ENCODE data around the gene METTL3.

The METTL3 gene

GRCh38 chr14:21526672-21527317, 15.7 kb upstream of the METTL3 start:
- DNase-seq: no peak

GRCh38 chr14:21525962-21526671, 15.0 kb upstream of the METTL3 start, which contains the start of gene SALL2:
Gene SALL2 (minus strand): TSS chr14:21526346. CDS start chr14:21526127, 219 bp downstream.
- DNase-seq: peak in 1 of 2 donors; percentile 1

DNA sequence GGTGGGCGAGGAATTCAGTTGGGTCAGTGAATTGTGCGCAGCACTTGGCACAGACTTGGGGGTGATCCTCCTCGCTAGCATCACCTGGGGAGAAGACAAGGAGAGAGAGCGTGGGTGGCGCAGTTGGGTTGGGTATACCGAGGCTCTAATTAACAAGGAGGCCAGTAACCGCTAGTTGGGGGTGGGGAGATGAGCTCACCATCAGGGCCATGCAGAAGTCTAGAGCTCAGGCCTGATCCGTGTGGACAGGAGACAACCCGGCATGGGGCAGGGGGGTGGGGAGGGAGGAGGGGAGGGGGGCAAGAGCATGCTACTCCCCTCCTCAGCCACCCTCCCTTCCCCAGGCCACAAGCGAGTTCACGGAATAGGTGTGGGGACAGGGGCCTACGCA, 14.4 kb upstream of the METTL3 start:
- no peak for DNase-seq

DNA sequence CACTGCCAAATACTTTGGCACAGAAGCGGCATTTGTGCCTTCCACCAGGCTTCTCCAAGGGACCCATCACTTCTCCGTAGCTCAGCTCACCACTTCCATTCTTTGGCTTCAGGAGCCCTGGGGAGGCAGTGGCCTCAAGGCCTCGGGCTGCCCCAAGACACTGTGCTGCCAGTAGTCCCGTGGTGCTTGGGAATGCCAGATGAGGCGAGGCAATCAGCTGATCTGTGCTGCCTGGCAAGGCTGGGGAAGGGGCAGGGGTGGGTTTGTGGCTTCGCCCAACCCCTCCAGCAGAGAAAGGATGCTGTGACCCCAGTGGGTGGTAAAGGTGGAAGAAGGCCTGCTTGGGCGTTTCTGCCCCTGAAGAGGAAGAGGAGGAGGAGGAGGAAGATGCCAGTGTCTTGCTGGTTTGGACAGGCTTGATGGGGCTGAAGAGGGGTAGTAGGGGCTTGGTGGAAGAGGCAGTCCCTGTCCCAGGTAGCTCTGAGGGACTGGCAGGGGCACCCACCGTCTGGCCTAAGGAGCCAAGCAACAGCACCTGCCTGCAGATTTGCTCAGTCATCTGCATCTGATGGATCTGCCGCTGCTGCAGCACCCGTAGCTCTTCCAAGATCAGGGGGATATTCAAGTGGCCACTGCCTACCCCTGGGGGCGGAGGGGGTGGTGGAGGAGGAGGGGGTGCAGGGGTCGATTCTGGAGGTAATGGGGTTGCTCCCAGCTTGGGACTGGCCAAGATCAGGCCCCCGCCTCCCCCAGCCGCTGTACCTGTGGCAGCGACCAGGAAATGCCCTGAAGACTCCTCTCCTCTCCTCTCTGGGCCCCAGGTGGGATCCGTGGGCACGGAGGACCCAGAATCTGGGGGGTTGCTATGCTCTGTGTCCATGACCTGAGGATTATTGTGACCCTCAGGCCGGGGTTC, 13.7 kb upstream of the METTL3 start:
- no peak for DNase-seq

DNA sequence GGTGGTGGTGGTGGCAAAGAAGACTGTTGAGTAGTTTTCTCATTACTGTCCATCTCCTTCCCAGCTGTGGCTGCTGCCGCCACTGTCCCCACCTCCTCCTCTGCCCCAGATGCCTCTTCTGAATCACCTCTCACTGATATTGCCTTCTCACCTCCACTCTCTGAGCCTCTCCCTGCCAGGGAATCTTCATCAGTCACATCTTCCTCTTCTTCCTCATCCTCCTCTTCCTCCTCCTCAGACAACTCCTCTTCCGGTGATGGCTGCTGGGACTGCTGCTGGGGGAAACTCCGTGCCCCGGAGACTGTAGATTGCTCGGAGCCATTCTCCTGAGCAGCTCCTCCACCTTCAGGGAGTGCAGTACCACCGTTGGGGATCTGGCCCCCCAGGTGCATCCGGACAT, 12.1 kb upstream of the METTL3 start:
- no peak for DNase-seq

DNA sequence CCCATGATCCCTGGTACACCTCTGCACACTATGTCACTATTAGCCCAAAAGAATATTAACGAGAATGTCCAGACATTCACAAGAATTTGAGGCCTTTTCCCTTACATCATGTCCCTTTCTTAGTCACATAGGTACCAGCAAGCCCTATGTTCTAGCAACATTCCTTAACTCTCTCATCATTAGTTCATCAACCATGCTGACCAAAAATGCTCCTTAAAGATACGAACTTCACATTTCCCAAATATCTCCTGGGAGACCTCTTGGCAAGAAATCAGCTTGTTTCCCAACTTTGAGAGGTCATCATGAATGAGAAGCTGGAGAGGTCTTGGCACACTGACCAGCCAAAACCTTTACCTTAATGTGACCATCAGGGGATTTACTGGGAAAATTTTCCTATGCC, 10.4 kb upstream of the METTL3 start:
- no peak for DNase-seq

GRCh38 chr14:21520767-21521166, 9.6 kb upstream of the METTL3 start:
- no peak for DNase-seq

DNA sequence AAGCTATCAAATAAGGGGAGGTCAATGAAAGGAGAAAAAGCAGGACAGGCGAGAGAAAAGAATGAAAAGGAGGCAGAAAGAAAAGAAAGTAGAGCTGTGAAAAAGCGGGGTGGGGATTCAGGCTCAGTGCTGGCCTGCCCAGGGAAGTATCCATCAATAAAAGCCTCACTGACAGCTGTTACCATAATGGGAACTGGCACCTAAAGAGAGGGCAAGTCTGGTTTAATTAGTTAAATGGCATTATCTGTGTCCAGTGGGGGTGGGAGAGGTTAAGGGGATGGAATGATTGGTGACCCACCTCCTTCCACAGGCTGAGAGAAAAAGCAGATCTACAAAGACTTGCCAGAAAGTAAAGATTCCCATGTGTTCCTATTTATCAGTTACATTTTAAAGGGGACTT, 7.6 kb upstream of the METTL3 start:
- DNase-seq: no peak

GRCh38 chr14:21514341-21514740, 3.2 kb upstream of the METTL3 start:
- DNase-seq: no peak

DNA sequence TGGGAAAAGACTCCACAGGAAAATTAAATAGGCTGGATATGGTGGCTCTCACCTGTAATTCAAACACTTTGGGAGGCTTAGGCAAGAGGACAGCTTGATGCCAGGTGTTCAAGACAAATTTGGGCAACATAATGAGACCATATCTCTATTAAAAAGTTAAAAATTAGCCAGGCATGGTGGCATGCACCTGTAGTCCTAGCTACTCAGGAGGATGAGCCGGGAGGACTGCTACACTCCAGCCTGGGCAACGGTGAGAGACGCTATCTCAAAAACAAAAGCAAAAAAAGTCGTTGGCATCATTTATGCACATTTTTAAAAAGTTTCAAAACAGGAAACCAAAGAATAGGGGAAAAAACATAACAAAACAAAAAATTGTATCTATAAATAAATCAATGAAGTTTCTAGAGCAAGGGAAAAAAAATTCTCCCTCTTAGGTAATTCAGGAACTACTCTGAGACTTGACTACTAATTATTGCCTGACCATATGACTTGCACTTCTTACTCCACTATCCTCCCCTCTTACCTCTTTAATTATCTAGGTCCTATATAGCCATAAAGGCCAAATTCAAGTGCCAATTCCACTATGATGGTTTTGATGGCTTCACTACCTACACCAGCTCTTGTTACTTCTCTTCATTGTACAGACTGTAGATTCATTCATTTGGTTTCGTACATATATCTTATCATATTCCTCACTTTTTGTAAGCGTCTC, 1.6 kb downstream of the METTL3 start:
- no peak for DNase-seq

DNA sequence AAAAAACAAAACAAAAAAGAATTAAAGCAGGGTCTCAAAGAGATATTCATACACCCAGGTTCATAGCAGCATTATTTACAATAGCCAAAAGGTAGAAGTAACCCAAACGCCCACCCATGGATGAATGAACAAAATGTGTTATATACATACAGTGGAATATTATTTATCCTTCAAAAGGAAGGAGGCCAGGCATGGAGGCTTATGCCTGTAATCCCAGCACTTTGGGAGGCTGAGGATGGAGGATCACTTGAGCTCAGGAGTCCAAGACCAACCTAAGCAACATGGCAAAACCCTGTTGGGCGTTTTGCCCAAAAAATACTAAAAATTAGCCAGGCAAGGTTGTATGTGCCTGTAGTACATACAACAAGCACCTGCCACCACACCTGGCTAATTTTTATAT, 4.6 kb downstream of the METTL3 start:
- DNase-seq: no peak

- peak in 1 of 2 donors; percentile 10 for DNase-seq
Observed at GRCh38 chr14:21505012-21505553, 6.1 kb downstream of the METTL3 start.

- no peak for DNase-seq
Observed at GRCh38 chr14:21503376-21503775, 7.8 kb downstream of the METTL3 start.

DNA sequence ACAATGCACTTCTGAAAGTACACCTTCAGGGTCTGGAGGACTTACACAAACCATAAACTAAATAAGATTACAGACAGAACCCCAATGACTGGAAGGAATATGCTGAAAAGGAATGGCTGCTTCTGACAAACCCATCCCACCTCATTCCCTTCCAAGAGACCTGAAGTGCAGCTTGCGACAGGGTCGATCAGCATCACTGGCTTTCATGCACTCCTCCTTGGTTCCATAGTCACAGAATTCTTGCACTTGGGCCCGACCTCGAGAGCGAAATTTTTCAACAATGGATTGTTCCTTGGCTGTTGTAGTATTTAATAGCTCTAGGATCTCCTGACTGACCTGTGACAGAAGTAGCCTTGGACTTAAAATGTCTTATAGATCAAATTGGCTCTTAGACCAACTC, 9.6 kb downstream of the METTL3 start:
- no peak for DNase-seq

- peak in 1 of 2 donors; percentile 6 for DNase-seq
Observed at GRCh38 chr14:21498540-21499526, 12.3 kb downstream of the METTL3 start.

- DNase-seq: no peak
Observed at GRCh38 chr14:21496453-21496852, 14.7 kb downstream of the METTL3 start.

GRCh38 chr14:21494902-21495762, 16.0 kb downstream of the METTL3 start:
- DNase-seq: no peak

DNA sequence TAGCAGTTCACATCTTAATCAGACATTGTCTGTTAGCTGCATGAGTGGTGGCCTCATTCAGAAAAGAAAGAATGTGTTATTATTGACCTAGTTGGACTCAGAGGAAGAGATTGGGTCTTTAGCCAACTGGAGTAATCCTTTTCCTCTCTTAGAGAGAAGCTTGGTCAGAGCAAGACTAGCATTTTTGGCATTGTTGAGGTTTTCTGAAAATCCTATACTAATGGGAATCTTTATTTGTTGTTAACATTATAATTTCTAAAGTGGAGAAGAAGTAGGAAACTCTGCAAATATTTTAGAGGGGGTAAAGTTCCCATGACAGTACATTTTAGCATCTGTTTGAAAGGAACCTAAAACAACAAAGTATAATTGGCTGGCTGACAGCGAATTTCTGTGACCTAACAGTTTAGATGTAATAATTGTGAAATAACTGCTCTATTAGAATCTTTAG, 24.5 kb downstream of the METTL3 start:
- no peak for DNase-seq

DNA sequence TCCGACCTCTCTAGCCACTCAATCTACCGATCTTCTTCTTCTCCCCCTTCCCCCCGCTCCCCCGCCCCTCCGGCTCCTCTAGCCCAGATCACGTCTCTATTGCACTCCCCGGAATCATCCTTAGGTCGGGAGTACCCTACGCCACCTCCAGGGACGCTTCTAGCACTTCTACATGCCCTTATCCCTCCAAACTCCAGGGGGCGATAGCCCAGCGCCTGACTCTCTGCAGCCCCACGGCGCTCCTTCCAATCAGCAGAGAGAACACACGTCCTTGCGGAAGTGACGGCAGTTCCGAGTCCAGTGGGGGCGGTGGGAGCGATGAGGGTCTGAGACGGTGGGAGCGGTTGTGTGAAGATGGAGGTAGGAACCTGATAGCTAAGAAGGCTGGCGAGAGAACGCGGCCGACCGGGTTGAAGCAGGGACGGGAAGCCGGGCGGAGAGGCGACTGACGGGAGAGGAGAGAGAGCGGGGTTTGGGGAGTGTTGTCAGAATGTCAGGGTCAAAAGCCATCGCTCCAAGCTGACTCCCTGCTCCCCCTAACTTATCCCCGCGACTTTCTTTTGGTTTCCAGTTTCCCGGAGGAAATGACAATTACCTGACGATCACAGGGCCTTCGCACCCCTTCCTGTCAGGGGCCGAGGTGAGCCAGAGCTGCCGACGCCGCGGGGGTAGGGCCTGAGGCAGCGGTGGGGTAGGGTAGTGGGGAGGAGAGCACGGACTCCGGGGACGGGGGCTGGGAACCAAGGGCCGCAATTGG, 34.0 kb downstream of the METTL3 start, which contains the start of the genes RAB2B and TOX4:
Gene RAB2B (minus strand): TSS at position 35 of the 757 bp plus-strand sequence. CDS start 87 bp downstream, outside the sequence.
Gene TOX4 (plus strand): TSS at position 271 of the 757 bp plus-strand sequence. CDS start 84 bp downstream, at position 355.
- peak; percentile 91 to 100 for DNase-seq
